GOT3 (cell line): Measurements from ENCODE around the gene TCTA.
A peak's percentile ranks its signal among the peaks of the same experiment; 100 is the strongest.
"Not testable (repeated sequence)": the region's sequence is repeated elsewhere in the genome, so short reads cannot be mapped to it uniquely, and the experiment has no call there.

Source experiments
- DNase-seq: peaks from one replicate; lab custom pipeline; 2025; ENCODE audit warnings: mixed read lengths; lab: John Stamatoyannopoulos, UW

The TCTA gene, protein sequence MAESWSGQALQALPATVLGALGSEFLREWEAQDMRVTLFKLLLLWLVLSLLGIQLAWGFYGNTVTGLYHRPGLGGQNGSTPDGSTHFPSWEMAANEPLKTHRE

DNA sequence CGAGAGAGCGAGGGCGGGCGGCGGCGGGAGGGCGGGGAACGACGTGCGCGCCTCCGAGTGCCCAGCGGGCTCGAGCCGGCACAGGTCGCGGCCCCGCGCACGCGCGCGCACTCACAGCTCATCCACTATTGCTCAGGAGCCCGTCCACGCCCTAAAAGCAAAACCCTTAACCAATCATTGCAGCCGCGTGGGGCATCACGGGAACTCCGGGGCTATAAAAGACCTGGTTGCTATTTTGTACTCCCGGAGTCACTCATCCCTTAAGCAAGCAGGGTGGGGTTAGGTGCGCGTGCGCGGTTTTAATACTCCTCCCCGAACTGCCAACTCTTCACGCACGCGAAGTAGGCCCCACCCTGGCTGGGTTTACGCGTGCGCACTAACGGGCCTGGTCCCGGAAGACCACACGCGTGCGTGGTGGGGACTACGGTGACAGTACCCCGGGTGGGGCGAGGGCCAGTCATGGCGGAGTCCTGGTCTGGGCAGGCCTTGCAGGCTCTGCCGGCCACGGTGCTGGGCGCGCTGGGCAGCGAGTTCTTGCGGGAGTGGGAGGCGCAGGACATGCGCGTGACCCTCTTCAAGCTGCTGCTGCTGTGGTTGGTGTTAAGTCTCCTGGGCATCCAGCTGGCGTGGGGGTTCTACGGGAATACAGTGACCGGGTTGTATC is at the start of gene TCTA, which contains the start of gene RHOA:
TCTA (plus strand) TSS at position 456 of the 664 bp plus-strand sequence; CDS start at position 460, 4 bp downstream.
RHOA (minus strand) TSS at position 9 of the 664 bp plus-strand sequence. CDS start 36,387 bp downstream, outside the sequence.
- peak; percentile 97 for DNase-seq

GRCh38 chr3:49362561-49362960 is 49.7 kb upstream of the TCTA start:
- DNase-seq = no peak

- no peak for DNase-seq
These were observed 41.5 kb upstream of the TCTA start for GRCh38 chr3:49370585-49371290.

DNA sequence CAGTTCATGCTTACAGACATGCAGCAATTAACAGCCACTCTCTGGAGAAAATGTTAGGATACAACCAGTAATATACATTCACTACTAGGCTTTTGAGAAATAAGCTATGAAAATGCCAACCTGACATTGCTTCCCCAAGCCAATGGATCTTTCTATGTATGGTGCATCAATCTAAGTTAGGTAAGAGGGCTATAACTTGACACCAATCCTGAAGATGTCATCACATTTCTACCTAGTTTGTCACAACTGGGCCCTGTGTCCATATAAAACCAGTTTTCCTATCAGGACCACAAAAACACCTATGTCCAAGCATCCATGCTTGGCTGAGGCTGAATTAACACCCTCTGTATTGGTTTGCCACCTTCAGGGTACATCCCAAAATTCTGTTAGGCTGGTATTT is 40.3 kb upstream of the TCTA start:
- no peak for DNase-seq

DNA sequence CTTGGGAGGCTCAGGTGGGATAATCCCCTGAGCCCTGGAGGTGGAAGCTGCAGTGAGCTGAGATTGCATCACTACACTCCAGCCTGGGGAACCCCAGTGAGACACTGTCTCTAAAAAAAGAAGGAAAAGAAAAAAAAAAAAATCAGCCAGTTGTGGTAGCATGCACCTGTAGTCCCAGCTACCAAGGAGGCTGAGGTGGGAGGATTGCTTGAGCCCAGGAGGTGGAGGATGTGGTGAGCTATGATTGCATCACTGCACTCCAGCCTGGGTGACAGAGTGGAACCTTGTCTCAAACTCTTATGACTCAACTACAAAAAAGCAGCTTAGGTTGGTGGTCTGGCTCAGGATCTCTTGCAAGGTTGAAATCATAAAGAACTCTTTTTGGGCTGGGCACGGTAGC is 34.7 kb upstream of the TCTA start:
- no peak for DNase-seq

- DNase-seq = no peak
These were observed 33.9 kb upstream of the TCTA start for GRCh38 chr3:49378249-49378895.

DNA sequence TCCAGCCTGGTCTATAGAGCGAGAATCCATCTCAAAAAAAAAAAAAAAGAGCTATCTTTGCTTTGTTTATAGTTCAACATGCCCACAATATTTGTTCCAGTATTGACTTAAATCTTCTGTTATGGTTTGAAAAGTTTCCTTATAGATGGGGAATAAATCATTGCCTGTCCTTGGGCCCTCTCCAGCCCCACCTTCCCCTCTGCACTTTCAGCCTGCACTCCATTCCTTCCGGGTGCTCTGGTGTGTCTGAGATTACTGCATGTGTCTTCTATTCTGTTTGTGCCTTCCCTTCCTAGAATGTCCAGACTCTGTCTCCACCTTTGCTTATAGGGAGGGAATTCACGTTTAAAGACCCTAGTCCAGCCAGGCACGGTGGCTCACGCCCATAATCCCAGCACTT is 28.8 kb upstream of the TCTA start:
- no peak for DNase-seq

DNA sequence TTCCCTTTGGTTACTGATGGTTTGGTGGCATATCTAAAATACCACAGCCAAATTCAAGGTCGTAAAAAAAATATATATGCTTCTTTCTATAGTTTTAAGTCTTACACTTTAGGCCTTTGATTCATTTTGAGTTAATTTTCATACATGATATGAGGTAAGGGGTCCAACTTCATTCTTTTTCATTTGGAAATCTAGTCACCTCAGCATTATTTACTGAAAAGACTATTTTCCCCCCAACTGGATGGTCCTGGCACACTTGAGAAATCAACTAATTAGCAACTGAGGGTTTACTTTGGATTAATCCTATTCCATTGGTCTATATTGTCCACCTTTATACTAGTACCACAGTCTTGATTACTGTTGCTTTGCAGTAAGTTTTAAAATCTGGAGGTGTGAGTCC is 26.6 kb upstream of the TCTA start:
- no peak for DNase-seq

- no peak for DNase-seq
These were observed 26.0 kb upstream of the TCTA start for GRCh38 chr3:49386056-49386756.

DNA sequence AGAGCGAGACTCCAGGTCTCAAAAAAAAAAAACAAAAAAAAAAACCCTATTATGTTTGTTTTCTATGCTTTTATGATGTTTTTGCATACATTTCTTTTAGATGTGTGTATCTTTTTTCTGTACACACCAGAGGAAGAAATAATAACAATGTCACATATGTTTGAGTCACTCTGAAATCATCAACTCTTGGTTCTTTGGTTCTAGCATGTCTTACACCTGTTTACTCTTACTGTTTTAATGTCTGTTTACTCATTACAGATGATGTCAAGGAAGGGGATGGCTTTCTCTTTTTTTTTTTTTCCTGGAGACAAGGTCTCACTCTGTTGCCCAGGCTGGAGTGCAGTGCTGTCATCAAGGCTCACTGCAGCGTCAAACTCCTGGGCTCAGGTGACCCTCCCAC is 24.5 kb upstream of the TCTA start:
- DNase-seq = no peak

GRCh38 chr3:49388289-49388820 is 23.9 kb upstream of the TCTA start:
- no peak for DNase-seq

GRCh38 chr3:49389297-49389696 is 22.9 kb upstream of the TCTA start:
- no peak for DNase-seq

DNA sequence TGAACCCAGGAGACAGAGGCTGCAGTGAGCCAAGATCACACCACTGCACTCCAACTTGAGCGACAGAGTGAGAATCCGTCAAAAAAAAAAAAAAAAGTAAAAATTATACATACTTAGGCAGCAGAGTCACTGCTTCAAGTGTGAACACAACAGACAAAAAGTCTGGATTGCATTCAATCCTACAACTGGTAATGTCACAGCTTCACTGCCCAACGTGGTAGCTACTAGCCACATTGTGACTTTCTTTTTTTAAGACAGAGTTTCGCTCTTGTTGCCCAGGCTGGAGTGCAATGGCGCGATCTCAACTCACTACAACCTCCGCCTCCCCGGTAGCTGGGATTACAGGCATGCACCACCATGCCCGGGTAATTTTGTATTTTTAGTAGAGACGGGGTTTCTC is 20.9 kb upstream of the TCTA start:
- not testable (repeated sequence) for DNase-seq

DNA sequence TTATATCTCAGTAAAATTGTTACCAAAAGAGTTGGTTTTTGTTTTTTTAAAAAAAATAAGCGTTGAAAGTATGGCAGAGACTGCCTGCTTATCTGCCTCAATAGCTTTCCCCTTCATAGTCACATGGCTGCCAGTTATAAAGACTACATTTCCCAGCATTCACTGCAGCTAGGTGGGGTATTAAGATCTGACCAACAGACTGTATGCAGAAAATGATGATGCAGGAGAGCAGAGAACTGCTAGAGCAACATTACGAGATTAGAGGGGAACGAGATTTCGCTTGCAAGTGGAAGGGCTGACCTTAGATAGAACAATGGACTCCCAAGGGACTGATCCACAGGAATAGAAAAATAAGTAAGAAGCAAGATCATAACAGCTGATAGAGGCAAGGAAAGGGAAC is 14.8 kb upstream of the TCTA start:
- DNase-seq = no peak

DNA sequence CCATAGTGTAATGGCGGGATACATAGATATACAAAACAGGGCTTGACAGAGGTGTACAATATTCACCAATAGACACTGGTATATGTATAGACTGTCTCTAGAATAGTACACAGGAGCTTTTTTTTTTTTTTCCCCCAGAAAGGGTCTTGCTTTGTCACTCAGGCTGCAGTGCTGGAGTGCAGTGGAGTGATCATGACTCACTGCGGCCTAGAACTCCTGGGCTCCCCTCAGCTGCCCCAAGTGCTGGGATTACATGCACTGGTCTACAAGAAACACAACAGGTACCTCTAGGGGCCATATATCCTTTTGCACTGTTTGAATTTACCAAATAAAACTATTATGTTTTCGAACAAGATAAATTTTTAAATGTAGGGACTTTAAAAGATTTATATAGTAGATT is 12.8 kb upstream of the TCTA start:
- DNase-seq = no peak

- no peak for DNase-seq
These were observed 10.5 kb upstream of the TCTA start for GRCh38 chr3:49401766-49402165.

DNA sequence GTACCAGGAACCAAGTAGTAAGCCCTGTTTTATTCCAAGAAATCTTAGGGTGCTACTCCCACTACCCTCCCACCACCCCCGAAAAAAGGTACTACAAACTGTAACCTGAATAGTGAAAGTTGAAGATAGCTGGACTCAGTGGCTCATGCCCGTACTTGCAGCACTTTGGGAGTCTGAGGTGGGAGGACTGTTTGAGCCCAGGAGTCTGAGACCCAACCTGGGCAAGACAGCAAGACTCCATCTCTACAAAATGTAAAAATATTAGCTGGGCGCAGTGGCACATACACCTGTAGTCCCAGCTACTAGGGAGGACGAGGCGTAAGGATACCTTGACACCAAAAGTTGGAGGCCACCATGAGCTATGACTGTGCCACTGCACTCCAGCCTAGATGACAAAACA is 8.3 kb upstream of the TCTA start:
- DNase-seq = no peak

DNA sequence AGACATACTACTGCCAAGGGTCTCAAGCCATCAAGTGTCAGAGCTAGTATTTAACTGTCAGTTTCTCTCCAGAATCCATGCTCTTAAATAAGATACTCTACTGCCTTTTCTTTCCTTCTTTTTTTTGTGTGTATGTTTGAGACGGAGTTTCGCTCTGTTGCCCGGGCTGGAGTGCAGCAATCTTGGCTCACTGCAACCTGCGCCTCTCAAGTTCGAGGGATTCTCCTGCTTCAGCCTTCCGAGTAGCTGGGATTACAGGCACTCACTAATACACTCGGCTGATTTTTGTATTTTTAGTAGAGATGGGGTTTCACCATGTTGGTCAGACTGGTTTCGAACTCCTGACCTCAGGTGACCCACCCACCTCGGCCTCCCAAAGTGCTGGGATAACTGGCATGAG is 6.7 kb upstream of the TCTA start:
- DNase-seq = not testable (repeated sequence)

DNA sequence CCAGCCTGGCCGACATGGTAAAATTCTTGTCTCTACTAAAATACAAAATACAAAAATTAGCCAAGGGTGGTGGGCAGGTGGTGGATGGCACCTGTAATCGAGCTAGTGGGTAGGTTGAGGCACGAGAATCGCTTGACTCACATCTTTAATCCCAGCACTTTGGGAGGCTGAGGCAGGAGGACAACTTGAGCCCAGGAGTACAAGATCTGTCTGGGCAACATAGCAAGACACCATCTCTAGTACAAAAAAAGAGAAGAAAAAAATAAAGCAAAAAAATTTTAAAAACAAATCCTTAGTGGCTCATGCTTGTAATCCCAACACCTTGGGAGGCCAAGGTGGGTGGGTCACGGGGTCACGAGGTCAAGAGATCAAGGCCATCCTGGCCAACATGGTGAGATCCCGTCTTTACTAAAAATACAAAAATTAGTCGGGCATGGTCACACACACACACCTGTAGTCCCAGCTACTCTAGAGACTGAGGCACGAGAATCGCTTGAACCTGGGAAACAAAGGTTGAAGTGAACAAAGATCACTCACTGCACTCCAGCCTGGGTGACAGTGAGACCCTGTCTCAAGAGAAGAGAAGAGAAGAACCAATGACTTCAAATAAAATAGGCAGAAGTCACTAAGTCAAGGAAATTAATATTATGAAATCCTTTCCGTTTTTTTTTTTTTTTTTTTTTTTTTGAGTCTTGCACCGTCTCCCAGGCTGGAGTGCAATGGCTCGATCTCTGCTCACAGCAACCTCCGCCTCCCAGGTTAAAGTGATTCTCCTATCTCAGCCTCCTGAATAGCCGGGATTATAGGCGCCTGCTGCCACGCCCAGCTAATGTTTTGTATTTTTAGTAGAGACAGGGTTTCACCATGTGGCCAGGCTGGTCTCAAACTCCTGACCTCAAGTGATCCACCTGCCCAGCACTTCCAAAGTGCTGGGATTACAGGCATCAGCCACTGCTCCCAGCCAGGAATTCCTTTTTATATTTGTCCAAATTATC is 5.4 kb upstream of the TCTA start:
- no peak for DNase-seq

- DNase-seq = no peak
These were observed 2.0 kb upstream of the TCTA start for GRCh38 chr3:49410066-49410845.
